Smooth muscle cell (in vitro differentiated cells): ENCODE results near the gene ATMIN. TPM values are rescaled to one million over a fixed set of nuclear protein-coding genes. Genes with fewer than 3 reads are reported as not detected.
A peak's percentile ranks its signal among the peaks of the same experiment; 100 is the strongest.

ENCODE experiments used
- DNase-seq: peaks from one replicate; lab custom pipeline; 2025; ENCODE audit not compliant: unreplicated experiment; lab: John Stamatoyannopoulos, UW
- H2AFZ ChIP-seq: fragments of 200-600 bp; sonication (generic); 2 replicates; pipeline ENCODE4 v1.6.0; 2016; ENCODE audit warnings: antibody characterized with exemption, low read depth, mild to moderate bottlenecking
- H3F3A ChIP-seq: fragments of 200-600 bp; sonication (generic); 2 replicates; pipeline ENCODE4 v1.6.0; 2017; ENCODE audit warnings: antibody characterized with exemption, low read depth
- H3K27ac ChIP-seq: fragments of 200-600 bp; sonication (generic); 2 replicates; pipeline ENCODE4 v1.5.1; 2016; ENCODE audit warnings: low read depth, mild to moderate bottlenecking
- H3K27me3 ChIP-seq: fragments of 200-600 bp; sonication (generic); 2 replicates; pipeline ENCODE4 v1.6.1; 2016; ENCODE audit warnings: low read depth, mild to moderate bottlenecking
- H3K36me3 ChIP-seq: fragments of 200-600 bp; sonication (generic); 2 replicates; pipeline ENCODE4 v1.5.1; 2016; ENCODE audit warnings: low read depth
- H3K4me1 ChIP-seq: fragments of 200-600 bp; sonication (generic); 2 replicates; pipeline ENCODE4 v1.5.1; 2016; ENCODE audit warnings: low read depth
- H3K4me2 ChIP-seq: fragments of 200-600 bp; sonication (generic); 2 replicates; pipeline ENCODE4 v1.6.0; 2016; ENCODE audit warnings: mild to moderate bottlenecking
- H3K4me3 ChIP-seq: fragments of 200-600 bp; sonication (generic); 2 replicates; pipeline ENCODE4 v1.5.1; 2016; ENCODE audit warnings: mild to moderate bottlenecking
- H3K79me2 ChIP-seq: fragments of 200-600 bp; sonication (generic); 2 replicates; pipeline ENCODE4 v1.6.0; 2016; ENCODE audit warnings: low read depth, mild to moderate bottlenecking
- H3K9ac ChIP-seq: fragments of 200-600 bp; sonication (generic); 2 replicates; pipeline ENCODE4 v1.6.0; 2016; ENCODE audit warnings: low read depth
- H3K9me3 ChIP-seq: fragments of 200-600 bp; sonication (generic); replicated peaks from 2 replicates; pipeline ENCODE4 v1.5.1; 2016; ENCODE audit warnings: low read depth
- H4K20me1 ChIP-seq: fragments of 200-600 bp; sonication (generic); 2 replicates; pipeline ENCODE4 v1.6.0; 2016; ENCODE audit warnings: low read depth
- WGBS: methylation state at CpG from one replicate; pipeline ENCODE4 v1.1.7; 2016; ENCODE audit warnings: low lambda C conversion rate; 5-methylcytosine and 5-hydroxymethylcytosine counted together
- polyA plus RNA-seq: library from polyadenylated mRNA; unstranded; fragments of >200 nt; fragmentation: Nextera tagmentation; extraction: Ambion mirVana; gene quantifications from 2 replicates; pipeline ENCODE4 v1.2.1, GENCODE V29; 2016
- total RNA-seq: library from RNA; depleted of rRNA; stranded (reverse); fragments of >200 nt; gene quantifications from 2 replicates; pipeline ENCODE4 v1.2.3, GENCODE V29; 2014
- TF ChIP-seq, protein P1 (sequence below): fragments of 200-600 bp; sonication (generic); IDR thresholded peaks from 2 replicates; pipeline ENCODE4 v1.5.1; 2017; ENCODE audit warnings: borderline replicate concordance, mild to moderate bottlenecking, antibody characterized with exemption; ENCODE audit not compliant: insufficient read depth, poor library complexity, severe bottlenecking

Gene ATMIN
- total and polyA plus RNA-seq, 2 experiments from 2014 or later = 28.7 to 38.3 TPM

DNA sequence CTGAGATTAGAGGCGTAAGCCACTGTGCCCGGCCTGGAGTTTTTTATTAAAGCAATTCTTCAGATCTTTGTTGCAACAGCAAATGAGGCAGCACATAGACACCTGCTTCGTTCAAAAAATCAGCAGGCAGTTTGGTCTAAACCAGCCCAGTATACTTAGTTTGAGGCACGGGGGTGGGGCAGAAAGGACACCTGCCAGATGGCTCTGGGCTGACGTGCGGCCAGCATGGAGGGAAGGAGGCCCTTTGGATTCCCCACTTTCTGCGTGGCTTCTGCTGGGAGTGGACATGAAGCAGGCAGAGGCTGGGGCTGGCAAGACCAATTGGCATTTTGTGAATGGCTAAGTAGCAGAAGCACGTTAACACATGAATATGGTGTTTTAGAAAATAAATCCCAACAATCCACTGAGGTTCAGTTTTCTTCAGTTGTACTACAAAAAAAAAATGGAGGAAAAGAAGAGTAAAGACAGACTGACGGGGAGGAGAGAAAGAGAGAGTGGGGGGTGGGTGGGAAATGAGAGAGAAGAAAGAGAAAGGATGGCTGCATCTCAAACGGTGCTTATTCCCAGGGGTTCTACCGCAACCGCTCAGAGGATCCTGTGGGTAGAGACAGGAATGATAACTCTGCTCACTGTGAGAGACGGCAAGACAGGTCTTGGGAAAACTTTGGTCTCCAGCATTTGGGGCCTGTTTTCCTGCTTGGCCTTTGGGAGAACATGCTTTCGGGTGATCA, 25.1 kb downstream of the ATMIN start:
- Histone ChIP-seq H3F3A (no peaks in the 10 kb centered on the region), H3K9me3 (no peaks in the 10 kb centered on the region), H3K27me3 (no peaks in the 10 kb centered on the region), H3K4me1 (no peaks in the 10 kb centered on the region), H3K4me3 (no peak overlapping the region), H4K20me1 (no peaks in the 10 kb centered on the region), H3K4me2 (no peak overlapping the region), H3K79me2 (no peaks in the 10 kb centered on the region), H3K36me3 (no peaks in the 10 kb centered on the region), H3K9ac (no peak overlapping the region), H2AFZ (no peak overlapping the region), H3K27ac (no peak overlapping the region)
- TF ChIP-seq, protein P1, sequence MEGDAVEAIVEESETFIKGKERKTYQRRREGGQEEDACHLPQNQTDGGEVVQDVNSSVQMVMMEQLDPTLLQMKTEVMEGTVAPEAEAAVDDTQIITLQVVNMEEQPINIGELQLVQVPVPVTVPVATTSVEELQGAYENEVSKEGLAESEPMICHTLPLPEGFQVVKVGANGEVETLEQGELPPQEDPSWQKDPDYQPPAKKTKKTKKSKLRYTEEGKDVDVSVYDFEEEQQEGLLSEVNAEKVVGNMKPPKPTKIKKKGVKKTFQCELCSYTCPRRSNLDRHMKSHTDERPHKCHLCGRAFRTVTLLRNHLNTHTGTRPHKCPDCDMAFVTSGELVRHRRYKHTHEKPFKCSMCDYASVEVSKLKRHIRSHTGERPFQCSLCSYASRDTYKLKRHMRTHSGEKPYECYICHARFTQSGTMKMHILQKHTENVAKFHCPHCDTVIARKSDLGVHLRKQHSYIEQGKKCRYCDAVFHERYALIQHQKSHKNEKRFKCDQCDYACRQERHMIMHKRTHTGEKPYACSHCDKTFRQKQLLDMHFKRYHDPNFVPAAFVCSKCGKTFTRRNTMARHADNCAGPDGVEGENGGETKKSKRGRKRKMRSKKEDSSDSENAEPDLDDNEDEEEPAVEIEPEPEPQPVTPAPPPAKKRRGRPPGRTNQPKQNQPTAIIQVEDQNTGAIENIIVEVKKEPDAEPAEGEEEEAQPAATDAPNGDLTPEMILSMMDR = no peak
- no peak for DNase-seq
- 94% methylated on average over 13 of the region's 14 CpGs for WGBS

DNA sequence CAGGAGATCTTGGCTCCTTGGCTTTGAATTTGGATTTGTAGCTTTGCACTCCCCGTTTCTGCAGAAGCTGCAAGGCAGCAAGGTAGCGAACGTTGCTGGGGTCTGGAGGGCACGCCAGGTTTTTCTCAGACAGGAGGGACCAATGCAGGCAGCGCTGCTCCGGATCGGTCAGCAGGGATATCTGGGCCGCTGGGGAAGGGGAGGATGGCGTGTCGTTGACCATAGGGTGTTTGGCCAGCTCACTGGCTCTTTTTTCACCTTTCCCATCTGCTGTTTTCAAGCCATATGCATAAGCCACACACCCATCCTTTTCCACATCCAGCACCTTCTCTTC, 25.6 kb downstream of the ATMIN start:
- no peak overlapping the region for H3K9ac ChIP-seq
- no peak overlapping the region for H3K4me3 ChIP-seq
- no peaks in the 10 kb centered on the region for H3K9me3 ChIP-seq
- H3K36me3 ChIP-seq = no peaks in the 10 kb centered on the region
- H3K27me3 ChIP-seq = no peaks in the 10 kb centered on the region
- no peak overlapping the region for H3K27ac ChIP-seq
- WGBS = 92% methylated on average over 10 of the region's 10 CpGs
- no peaks in the 10 kb centered on the region for H3K79me2 ChIP-seq
- no peak for DNase-seq
- no peak overlapping the region for H2AFZ ChIP-seq
- no peaks in the 10 kb centered on the region for H4K20me1 ChIP-seq
- TF ChIP-seq, protein P1 = no peak
- no peaks in the 10 kb centered on the region for H3F3A ChIP-seq
- no peaks in the 10 kb centered on the region for H3K4me1 ChIP-seq
- H3K4me2 ChIP-seq = no peak overlapping the region

DNA sequence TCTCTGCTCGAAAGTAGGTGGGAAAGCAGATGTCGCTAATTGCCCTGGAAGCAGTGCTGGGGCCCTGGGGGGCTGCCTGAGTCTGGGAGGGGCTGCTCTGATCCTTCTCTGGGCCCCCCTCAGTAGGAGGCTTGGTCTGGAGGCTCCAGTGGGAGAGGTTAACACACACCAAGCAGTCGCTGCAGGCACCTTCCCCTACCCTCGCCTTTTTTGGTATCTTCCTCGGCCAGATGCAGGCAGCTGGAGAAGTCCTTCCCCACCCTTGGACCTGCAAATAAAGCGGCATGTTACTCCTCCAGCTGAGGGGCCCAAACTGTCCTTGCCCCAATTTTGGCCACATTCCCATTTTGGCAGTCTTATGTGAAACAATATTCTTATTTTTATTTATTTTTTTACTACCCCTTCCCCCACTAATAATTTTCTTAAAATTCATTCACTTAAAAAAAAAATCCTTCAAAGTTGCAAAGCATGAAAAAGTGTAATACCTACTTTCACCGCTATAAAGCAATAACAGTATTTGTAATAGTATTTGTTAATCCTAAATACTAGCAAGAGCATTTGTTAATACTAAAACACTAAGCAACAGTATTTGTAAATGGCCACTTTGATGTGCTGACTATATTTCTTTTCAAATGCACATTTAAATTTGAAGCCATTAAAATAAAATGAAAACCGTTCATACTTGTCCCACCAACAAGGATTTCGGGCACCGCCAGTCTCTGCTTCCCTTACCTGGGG, 26.4 kb downstream of the ATMIN start:
- WGBS = 87% methylated on average over 10 of the region's 10 CpGs
- H3F3A ChIP-seq = no peaks in the 10 kb centered on the region
- H3K27ac ChIP-seq = no peak overlapping the region
- no peak overlapping the region for H2AFZ ChIP-seq
- H4K20me1 ChIP-seq = no peaks in the 10 kb centered on the region
- H3K4me2 ChIP-seq = no peak overlapping the region
- no peaks in the 10 kb centered on the region for H3K27me3 ChIP-seq
- no peaks in the 10 kb centered on the region for H3K79me2 ChIP-seq
- no peak for DNase-seq
- no peaks in the 10 kb centered on the region for H3K9me3 ChIP-seq
- no peaks in the 10 kb centered on the region for H3K4me1 ChIP-seq
- H3K36me3 ChIP-seq = no peaks in the 10 kb centered on the region
- H3K9ac ChIP-seq = no peak overlapping the region
- no peak overlapping the region for H3K4me3 ChIP-seq
- TF ChIP-seq, protein P1 = peak; percentile 9
